PC-9 (cell line): ENCODE measurements around the gene TRAPPC6A. TPM values are rescaled to one million over a fixed set of nuclear protein-coding genes. Genes with fewer than 3 reads are reported as not detected.

Experiments
- BruUV-seq: library from RNA; stranded (reverse); fragments of 400-500 nt; replicated peaks from 2 replicates; lab custom pipeline; 2021; lab: Mats Ljungman, UMichigan
- CTCF ChIA-PET: fragments of 300-600 bp; sonication (Branson Sonifier 250); formaldehyde crosslinking; loops from one replicate; lab custom pipeline; 2022; ENCODE audit warnings: antibody characterized with exemption; lab: Charles Lee
- POLR2A ChIA-PET: fragments of 300-600 bp; sonication (Branson Sonifier 250); formaldehyde crosslinking; loops from one replicate; lab custom pipeline; 2022; ENCODE audit warnings: antibody characterized with exemption; ENCODE audit not compliant: unreplicated experiment; lab: Charles Lee
- DNase-seq, 2 experiments: peaks; one replicate each; pipeline versions ENCODE4 v3.0.0 to v3.0.0-alpha.2; 2015 to 2022; ENCODE audit warnings: mixed read lengths in 1 of 2
- H2AFZ ChIP-seq: fragments of 200-600 bp; sonication (generic); 2 replicates; pipeline ENCODE4 v1.8.1; 2017; ENCODE audit warnings: antibody characterized with exemption
- H3F3A ChIP-seq: fragments of 200-600 bp; sonication (generic); 2 replicates; pipeline ENCODE4 v1.8.1; 2017; ENCODE audit warnings: antibody characterized with exemption, mild to moderate bottlenecking, low read depth; ENCODE audit not compliant: insufficient read depth
- H3K27ac ChIP-seq: fragments of 200-600 bp; sonication (generic); 2 replicates; pipeline ENCODE4 v1.6.1; 2016; ENCODE audit warnings: mixed run types
- H3K27me3 ChIP-seq: fragments of 200-600 bp; sonication (generic); 2 replicates; pipeline ENCODE4 v1.6.1; 2016; ENCODE audit warnings: low read depth, mixed run types; ENCODE audit not compliant: insufficient read depth
- H3K36me3 ChIP-seq: fragments of 200-600 bp; sonication (generic); 2 replicates; pipeline ENCODE4 v1.6.1; 2016; ENCODE audit warnings: low read depth, mixed run types
- H3K4me1 ChIP-seq: fragments of 200-600 bp; sonication (generic); replicated peaks from 2 replicates; pipeline ENCODE4 v1.6.1; 2016; ENCODE audit warnings: mixed run types; ENCODE audit not compliant: insufficient read depth
- H3K4me2 ChIP-seq: fragments of 200-600 bp; sonication (generic); 2 replicates; pipeline ENCODE4 v1.6.1; 2017; ENCODE audit warnings: mixed run types
- H3K4me3 ChIP-seq: fragments of 200-600 bp; sonication (generic); 2 replicates; pipeline ENCODE4 v1.6.1; 2016; ENCODE audit warnings: mixed run types
- H3K79me2 ChIP-seq: fragments of 200-600 bp; sonication (generic); 2 replicates; pipeline ENCODE4 v1.6.1; 2017; ENCODE audit warnings: low read depth, mixed run types
- H3K9me2 ChIP-seq: fragments of 200-600 bp; sonication (generic); 2 replicates; pipeline ENCODE4 v1.8.1; 2017; ENCODE audit warnings: mild to moderate bottlenecking; ENCODE audit not compliant: insufficient read depth
- H3K9me3 ChIP-seq: fragments of 200-600 bp; sonication (generic); 2 replicates; pipeline ENCODE4 v1.8.1; 2016; ENCODE audit warnings: low read depth; ENCODE audit not compliant: insufficient read depth
- H4K20me1 ChIP-seq: fragments of 200-600 bp; sonication (generic); 2 replicates; pipeline ENCODE4 v1.8.1; 2017; ENCODE audit not compliant: insufficient read depth
- EZH2 ChIP-seq: fragments of 200-600 bp; sonication (generic); IDR thresholded peaks from 2 replicates; pipeline ENCODE4 v1.8.0; 2017; ENCODE audit warnings: antibody characterized with exemption, low read depth
- intact Hi-C: fragments of 100-400 bp; cut with micrococcal nuclease; formaldehyde crosslinking; loops from one replicate; pipeline ENCODE4 v1.10.0; 2022; ENCODE audit not compliant: unreplicated experiment
- total RNA-seq: library from RNA; stranded (reverse); gene quantifications from 2 replicates; pipeline ENCODE4 v1.2.3, GENCODE V29; 2021
- TF ChIP-seq, protein P1 (sequence below): fragments of 200-600 bp; sonication (generic); conservative IDR thresholded peaks from 2 replicates; pipeline ENCODE4 v1.6.1; 2017; ENCODE audit warnings: mixed run types, antibody characterized with exemption, mild to moderate bottlenecking, moderate library complexity

The TRAPPC6A gene
- total RNA-seq, 1 experiment from 2014 or later, result 61.6 TPM

DNA sequence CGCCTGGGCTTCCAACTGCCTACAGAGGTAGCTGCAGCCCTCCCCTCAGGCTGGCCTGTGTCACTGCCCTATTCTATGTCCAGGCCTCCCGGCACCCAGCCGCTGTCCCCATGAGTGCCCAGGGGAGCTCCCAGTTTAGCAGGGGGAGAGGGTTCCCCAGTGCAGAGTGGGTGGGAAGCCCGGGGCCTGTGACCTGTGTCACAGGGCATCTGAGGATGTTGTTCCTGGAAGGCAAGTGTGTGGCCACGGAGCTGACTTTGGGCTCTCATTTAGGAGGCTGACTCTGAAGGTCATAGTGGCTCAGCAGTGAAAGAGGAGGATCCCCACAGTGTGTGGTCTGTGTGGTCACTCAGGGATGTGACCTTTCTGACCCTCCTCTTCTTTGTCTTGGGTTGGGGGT lies 59.9 kb downstream of the TRAPPC6A start:
- DNase-seq, result no peak
- Histone ChIP-seq H3K4me3 (no peak overlapping the region), H3F3A (peaks cover 13% of the 10 kb centered on the region), H4K20me1 (peaks cover 63% of the 10 kb centered on the region), H3K9me2 (no peaks in the 10 kb centered on the region), H3K9me3 (no peaks in the 10 kb centered on the region), H3K4me1 (peaks cover 37% of the 10 kb centered on the region), H3K79me2 (peaks cover 80% of the 10 kb centered on the region), H2AFZ (no peak overlapping the region), H3K36me3 (no peaks in the 10 kb centered on the region), H3K27ac (no peak overlapping the region), H3K4me2 (no peak overlapping the region), H3K27me3 (no peaks in the 10 kb centered on the region)
- BruUV-seq, result no TSS peak
- ChIA-PET POLR2A (no interaction called here), CTCF (no interaction called here)
- TF ChIP-seq, protein P1, sequence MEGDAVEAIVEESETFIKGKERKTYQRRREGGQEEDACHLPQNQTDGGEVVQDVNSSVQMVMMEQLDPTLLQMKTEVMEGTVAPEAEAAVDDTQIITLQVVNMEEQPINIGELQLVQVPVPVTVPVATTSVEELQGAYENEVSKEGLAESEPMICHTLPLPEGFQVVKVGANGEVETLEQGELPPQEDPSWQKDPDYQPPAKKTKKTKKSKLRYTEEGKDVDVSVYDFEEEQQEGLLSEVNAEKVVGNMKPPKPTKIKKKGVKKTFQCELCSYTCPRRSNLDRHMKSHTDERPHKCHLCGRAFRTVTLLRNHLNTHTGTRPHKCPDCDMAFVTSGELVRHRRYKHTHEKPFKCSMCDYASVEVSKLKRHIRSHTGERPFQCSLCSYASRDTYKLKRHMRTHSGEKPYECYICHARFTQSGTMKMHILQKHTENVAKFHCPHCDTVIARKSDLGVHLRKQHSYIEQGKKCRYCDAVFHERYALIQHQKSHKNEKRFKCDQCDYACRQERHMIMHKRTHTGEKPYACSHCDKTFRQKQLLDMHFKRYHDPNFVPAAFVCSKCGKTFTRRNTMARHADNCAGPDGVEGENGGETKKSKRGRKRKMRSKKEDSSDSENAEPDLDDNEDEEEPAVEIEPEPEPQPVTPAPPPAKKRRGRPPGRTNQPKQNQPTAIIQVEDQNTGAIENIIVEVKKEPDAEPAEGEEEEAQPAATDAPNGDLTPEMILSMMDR, result no peak
- no peak for TF ChIP-seq EZH2
- intact Hi-C loops, result no loop called here

DNA sequence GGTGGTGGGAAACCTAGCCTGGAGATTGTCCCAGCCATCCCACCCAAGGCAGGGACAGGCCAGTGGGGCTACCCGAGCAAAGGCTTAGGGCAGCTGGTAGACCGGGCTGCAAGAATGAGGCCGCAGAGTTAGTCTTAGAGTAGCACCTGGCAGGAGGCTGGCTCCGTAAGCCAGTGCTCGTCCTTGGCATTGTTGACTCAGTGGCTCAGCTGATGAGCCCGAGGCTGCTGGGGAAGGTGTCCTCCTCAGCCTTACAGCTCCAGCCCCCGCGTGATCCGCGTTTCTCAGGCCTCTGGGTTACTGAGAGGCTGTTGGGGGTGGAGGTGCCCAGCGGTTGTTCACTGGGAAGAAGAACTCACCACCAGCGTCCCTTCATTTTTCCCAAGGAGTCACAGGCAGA lies 60.4 kb downstream of the TRAPPC6A start:
- H3K9me2 ChIP-seq, result no peaks in the 10 kb centered on the region
- no peak overlapping the region for H2AFZ ChIP-seq
- H3K79me2 ChIP-seq, result peaks cover 84% of the 10 kb centered on the region
- no peaks in the 10 kb centered on the region for H3K36me3 ChIP-seq
- no peaks in the 10 kb centered on the region for H3K9me3 ChIP-seq
- H4K20me1 ChIP-seq, result peaks cover 63% of the 10 kb centered on the region
- no peak for TF ChIP-seq EZH2
- TF ChIP-seq, protein P1, result no peak
- H3F3A ChIP-seq, result peaks cover 9% of the 10 kb centered on the region
- no peak for DNase-seq
- intact Hi-C loops, result no loop called here
- ChIA-PET CTCF (no interaction called here), POLR2A (no interaction called here)
- H3K4me3 ChIP-seq, result no peak overlapping the region
- H3K4me1 ChIP-seq, result peaks cover 37% of the 10 kb centered on the region
- H3K4me2 ChIP-seq, result no peak overlapping the region
- no TSS peak for BruUV-seq
- H3K27me3 ChIP-seq, result no peaks in the 10 kb centered on the region
- H3K27ac ChIP-seq, result no peak overlapping the region

DNA sequence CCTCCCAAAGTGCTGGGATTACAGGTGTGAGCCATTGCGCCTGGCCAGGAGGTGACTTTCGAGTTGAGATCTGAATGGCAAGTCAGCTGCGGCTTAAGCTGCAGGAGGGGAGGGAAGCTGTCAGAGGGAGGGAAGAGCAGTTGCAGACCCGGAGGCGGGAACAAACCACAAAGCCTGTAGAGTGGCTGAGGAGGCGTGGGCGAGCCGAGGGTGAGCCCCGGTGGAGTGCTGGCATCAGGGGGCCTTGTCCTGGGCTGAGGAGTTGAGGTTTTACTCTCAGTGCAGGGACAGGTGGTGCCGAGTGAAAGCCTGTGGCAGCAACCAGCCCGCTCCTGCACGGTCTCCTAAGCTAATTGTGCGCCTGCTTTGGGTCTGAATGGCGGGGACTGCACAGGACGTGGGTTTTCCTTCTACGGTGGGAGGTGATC lies 60.9 kb downstream of the TRAPPC6A start:
- no peaks in the 10 kb centered on the region for H3K9me3 ChIP-seq
- peaks cover 4% of the 10 kb centered on the region; the same call in 1 of the 2 replicates for H3F3A ChIP-seq
- H3K36me3 ChIP-seq, result no peaks in the 10 kb centered on the region
- no TSS peak for BruUV-seq
- no peak overlapping the region for H3K27ac ChIP-seq
- ChIA-PET POLR2A (no interaction called here), CTCF (no interaction called here)
- intact Hi-C loops, result no loop called here
- no peaks in the 10 kb centered on the region for H3K9me2 ChIP-seq
- no peak overlapping the region for H2AFZ ChIP-seq
- no peak for DNase-seq
- no peak overlapping the region for H3K4me2 ChIP-seq
- H3K27me3 ChIP-seq, result no peaks in the 10 kb centered on the region
- peaks cover 63% of the 10 kb centered on the region for H4K20me1 ChIP-seq
- peaks cover 37% of the 10 kb centered on the region for H3K4me1 ChIP-seq
- H3K79me2 ChIP-seq, result peaks cover 89% of the 10 kb centered on the region
- TF ChIP-seq, protein P1, result no peak
- TF ChIP-seq EZH2, result no peak
- H3K4me3 ChIP-seq, result no peak overlapping the region
